ENCODE results near the gene TTLL6. TPM values are rescaled to one million over a fixed set of nuclear protein-coding genes. Genes with fewer than 3 reads are reported as not detected.

The TTLL6 gene
- total RNA-seq, 1 experiment from 2014 or later = 3.4 TPM

DNA sequence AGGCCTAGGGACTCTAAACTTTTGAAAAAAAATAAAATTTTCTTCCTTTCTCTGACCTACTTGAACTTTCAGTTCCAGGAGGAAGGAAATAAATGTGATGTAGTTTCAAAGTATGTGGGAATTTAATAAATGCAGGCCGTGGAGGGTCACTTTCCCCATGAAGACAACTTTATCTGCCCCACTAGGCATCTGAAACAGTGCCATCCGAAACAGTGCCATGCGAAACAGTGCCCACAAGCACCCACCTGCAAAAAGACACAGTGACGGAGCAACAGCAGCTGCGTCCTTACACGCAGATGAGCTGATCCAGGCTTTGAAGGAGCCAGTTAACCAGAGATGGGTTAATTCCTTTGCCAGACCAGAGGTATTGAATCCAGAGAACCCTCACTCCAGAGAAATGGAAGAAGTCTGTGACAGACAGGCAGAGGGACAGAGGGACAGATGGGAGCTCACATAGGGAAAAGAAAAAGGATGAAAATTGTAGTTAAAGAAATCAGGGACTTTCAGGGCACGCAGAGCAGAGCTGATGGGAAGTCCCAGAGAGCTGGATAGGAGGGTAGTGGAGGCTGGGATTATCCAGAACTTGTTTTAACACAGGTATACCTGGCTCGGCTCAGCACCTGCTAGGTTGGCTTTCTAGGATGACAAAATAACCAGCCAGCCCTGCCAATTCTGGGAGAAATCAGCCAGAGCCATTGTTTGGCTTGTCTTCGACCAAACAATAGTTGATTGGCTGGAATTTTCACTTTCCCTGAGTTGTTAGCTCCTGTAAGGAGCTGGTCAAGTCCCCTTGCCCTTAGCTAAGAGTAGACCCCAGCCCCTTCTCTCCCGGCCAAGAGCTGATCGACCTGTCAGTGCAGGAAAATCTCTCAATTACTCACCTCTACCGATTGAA, 71.4 kb downstream of the TTLL6 start:
- DNase-seq (ENCODE audit: low spot score) (no peak), ATAC-seq (no peak)
- Mint-ChIP-seq H3K4me1 (peaks cover 29% of the 10 kb centered on the region), H3K27me3 (ENCODE audit: low read depth) (peaks cover 100% of the 10 kb centered on the region), H3K27ac (no peak overlapping the region), H3K4me3 (no peak overlapping the region), H3K36me3 (0 out of 2 replicates have a peak, but pooled peaks cover 4% of the 10 kb centered on the region), H3K9me3 (no peaks in the 10 kb centered on the region)
- no peak for TF ChIP-seq NR1H2 (CRISPR knock-in tag; IDR thresholded peaks at IDR 0.05)
- CTCF ChIA-PET = interaction anchor here (0.7 to 4.2 kb wide), 12 partner anchors 16 to 138 kb away, joined by 3 to 29 read pairs (median 3); partner anchors contain the start of gene PRAC2
- POLR2A ChIA-PET = no interaction called here

DNA sequence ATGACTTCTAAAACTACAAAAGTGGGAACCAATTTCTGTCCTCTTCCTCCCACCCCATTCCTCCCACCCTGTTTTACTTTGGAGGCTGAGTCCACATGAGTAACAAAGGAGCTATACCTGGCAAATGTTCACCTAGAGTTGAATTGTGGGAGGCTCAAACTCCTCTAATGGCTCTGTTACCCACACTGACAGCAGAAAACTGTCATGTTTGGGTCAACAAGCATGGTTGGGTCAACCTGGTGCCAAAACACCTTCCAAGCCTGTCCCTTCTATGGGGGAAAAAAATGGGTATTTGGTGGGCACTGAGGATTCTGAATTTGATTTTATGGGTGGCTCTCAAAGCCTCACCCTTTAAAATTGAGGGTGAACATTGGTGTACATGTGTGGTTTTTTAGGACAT, 76.5 kb downstream of the TTLL6 start:
- POLR2A ChIA-PET = no interaction called here
- ATAC-seq (no peak), DNase-seq (ENCODE audit: low spot score) (no peak)
- CTCF ChIA-PET = interaction anchor here (0.6 kb wide), 1 partner anchor 79 kb away, joined by 3 read pairs; no protein-coding TSS in a partner anchor
- no peaks in the 10 kb centered on the region for H3K9me3 Mint-ChIP-seq
- H3K4me3 Mint-ChIP-seq = no peak overlapping the region
- H3K36me3 Mint-ChIP-seq = no peaks in the 10 kb centered on the region
- H3K27me3 Mint-ChIP-seq (ENCODE audit: low read depth) = peaks cover 100% of the 10 kb centered on the region
- TF ChIP-seq, protein P1, sequence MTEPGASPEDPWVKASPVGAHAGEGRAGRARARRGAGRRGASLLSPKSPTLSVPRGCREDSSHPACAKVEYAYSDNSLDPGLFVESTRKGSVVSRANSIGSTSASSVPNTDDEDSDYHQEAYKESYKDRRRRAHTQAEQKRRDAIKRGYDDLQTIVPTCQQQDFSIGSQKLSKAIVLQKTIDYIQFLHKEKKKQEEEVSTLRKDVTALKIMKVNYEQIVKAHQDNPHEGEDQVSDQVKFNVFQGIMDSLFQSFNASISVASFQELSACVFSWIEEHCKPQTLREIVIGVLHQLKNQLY (CRISPR knock-in tag; IDR thresholded peaks at IDR 0.05) = no peak
- TF ChIP-seq ZNF423 (CRISPR knock-in tag; IDR thresholded peaks at IDR 0.05) (no peak), ZNF232 (CRISPR knock-in tag; IDR thresholded peaks at IDR 0.05) (no peak), SMAD4 (CRISPR knock-in tag; IDR thresholded peaks at IDR 0.05) (no peak)
- TF ChIP-seq, protein P2, sequence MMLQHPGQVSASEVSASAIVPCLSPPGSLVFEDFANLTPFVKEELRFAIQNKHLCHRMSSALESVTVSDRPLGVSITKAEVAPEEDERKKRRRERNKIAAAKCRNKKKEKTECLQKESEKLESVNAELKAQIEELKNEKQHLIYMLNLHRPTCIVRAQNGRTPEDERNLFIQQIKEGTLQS (CRISPR knock-in tag; conservative IDR thresholded peaks at IDR 0.05) = no peak
- no peak overlapping the region for H3K27ac Mint-ChIP-seq
- peaks cover 17% of the 10 kb centered on the region for H3K4me1 Mint-ChIP-seq

DNA sequence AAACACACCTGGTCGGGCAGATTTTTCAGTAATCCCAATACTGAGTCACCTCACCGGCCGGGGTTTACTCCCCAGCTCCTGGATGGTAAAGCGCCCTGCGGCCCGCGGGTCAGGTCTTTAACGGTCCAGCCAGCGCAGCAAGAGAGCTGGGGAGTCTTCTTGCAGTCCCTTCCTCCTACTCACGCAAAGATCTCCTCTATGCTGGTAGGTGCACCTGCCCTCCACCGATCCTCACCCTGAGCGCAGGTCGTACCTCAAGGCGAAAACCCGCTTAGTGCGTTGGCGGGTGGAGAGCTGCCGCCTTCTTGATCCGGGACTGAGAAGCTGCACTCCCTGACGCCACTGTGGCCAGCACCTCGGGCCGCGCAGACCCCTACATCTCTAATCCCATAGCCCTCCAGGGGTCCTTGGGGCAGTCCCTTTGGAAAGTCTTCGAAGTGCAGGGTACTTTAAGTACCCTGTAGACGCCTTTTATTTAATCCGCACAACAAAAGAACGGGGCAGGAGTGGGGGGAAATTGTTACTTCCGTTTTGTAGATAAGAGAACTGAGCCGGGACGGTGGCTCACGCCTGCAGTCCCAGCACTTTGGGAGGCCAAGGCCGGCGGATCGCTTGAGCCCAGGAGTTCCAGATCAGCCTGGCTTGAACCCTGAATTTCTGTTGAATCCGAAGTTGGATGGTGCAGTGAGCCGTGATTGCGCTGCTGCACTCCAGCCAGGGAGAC, 78.1 kb downstream of the TTLL6 start:
- ChIA-PET POLR2A (no interaction called here), CTCF (interaction anchor here (0.6 to 9.3 kb wide), 10 partner anchors 10 to 387 kb away, joined by 3 to 70 read pairs (median 10); partner anchors contain the start of genes HOXB13, PRAC1 and PRAC2)
- H3K27me3 Mint-ChIP-seq (ENCODE audit: low read depth) = peaks cover 100% of the 10 kb centered on the region

More for the DNA sequence above, 78.1 kb downstream of the TTLL6 start:
- H3K4me1 Mint-ChIP-seq = peaks cover 15% of the 10 kb centered on the region
- no peaks in the 10 kb centered on the region for H3K9me3 Mint-ChIP-seq
- peak overlapping the region; percentile 56 for H3K4me3 Mint-ChIP-seq
- no peaks in the 10 kb centered on the region for H3K36me3 Mint-ChIP-seq
- DNase-seq (ENCODE audit: low spot score) = no peak
- no peak overlapping the region for H3K27ac Mint-ChIP-seq
- peak; percentile 68 for ATAC-seq
- no peak for TF ChIP-seq SMAD3 (CRISPR knock-in tag; IDR thresholded peaks at IDR 0.05; ENCODE audit: borderline replicate concordance)
- no peak for TF ChIP-seq ZNF416 (CRISPR knock-in tag; IDR thresholded peaks at IDR 0.05)
- no peak for TF ChIP-seq ESRRA (CRISPR knock-in tag; IDR thresholded peaks at IDR 0.05; ENCODE audit: borderline replicate concordance)
- TF ChIP-seq SMAD4 (CRISPR knock-in tag; IDR thresholded peaks at IDR 0.05) = no peak
- TF ChIP-seq, protein P3, sequence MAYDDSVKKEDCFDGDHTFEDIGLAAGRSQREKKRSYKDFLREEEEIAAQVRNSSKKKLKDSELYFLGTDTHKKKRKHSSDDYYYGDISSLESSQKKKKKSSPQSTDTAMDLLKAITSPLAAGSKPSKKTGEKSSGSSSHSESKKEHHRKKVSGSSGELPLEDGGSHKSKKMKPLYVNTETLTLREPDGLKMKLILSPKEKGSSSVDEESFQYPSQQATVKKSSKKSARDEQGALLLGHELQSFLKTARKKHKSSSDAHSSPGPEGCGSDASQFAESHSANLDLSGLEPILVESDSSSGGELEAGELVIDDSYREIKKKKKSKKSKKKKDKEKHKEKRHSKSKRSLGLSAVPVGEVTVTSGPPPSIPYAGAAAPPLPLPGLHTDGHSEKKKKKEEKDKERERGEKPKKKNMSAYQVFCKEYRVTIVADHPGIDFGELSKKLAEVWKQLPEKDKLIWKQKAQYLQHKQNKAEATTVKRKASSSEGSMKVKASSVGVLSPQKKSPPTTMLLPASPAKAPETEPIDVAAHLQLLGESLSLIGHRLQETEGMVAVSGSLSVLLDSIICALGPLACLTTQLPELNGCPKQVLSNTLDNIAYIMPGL (CRISPR knock-in tag; IDR thresholded peaks at IDR 0.05) = no peak
- no peak for TF ChIP-seq ZNF423 (CRISPR knock-in tag; IDR thresholded peaks at IDR 0.05)
- TF ChIP-seq, protein P4, sequence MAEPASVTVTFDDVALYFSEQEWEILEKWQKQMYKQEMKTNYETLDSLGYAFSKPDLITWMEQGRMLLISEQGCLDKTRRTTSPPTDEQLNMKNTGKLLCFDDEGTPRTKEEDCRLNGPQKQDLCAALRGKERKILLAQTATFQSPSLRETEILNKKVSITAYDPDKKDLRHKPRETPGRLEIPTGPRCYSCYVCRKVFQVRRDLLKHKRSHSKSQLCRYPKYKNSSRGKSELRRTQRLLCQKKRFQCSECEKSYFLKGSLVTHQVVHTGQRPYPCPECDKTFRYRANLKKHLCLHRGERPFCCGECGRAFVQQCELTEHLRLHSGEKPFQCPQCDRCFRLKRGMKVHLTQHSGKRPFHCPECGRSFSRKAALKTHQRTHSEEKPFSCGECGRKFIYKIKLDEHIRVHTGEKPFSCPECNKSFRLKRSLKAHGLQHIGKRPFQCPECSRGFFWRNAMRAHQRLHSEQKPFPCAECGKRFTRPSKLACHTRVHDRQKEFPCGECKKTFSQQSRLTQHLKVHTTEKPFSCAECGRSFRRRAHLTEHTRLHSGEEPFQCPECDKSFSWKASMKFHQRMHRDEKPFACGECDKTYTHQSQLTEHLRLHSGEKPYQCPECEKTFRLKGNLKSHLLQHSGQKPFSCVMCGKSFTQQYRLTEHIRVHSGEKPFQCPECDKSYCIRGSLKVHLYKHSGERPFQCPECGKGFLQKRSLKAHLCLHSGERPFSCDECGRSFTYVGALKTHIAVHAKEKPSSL (CRISPR knock-in tag; conservative IDR thresholded peaks at IDR 0.05) = no peak
- TF ChIP-seq ZNF121 (CRISPR knock-in tag; IDR thresholded peaks at IDR 0.05) = no peak
- TF ChIP-seq, protein P5, sequence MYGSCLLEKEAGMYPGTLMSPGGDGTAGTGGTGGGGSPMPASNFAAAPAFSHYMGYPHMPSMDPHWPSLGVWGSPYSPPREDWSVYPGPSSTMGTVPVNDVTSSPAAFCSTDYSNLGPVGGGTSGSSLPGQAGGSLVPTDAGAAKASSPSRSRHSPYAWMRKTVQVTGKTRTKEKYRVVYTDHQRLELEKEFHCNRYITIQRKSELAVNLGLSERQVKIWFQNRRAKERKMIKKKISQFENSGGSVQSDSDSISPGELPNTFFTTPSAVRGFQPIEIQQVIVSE (CRISPR knock-in tag; IDR thresholded peaks at IDR 0.05; ENCODE audit: borderline replicate concordance) = no peak
- no peak for TF ChIP-seq NFATC4 (CRISPR knock-in tag; IDR thresholded peaks at IDR 0.05)

Measured in WTC11 (cell line).